Loucy (cell line): Measurements from ENCODE around the gene OR2D2.

ENCODE experiments used
- EZH2phosphoT487 ChIP-seq: fragments of 200-600 bp; IDR thresholded peaks from 2 replicates; pipeline ENCODE4 v1.6.1; 2018; ENCODE audit warnings: antibody characterized with exemption, mild to moderate bottlenecking, moderate library complexity, borderline replicate concordance
- TF ChIP-seq, protein P1 (sequence below): fragments of 200-600 bp; sonication (generic); conservative IDR thresholded peaks from 2 replicates; pipeline ENCODE4 v1.5.1; 2014; ENCODE audit warnings: mild to moderate bottlenecking, antibody characterized with exemption, low read length

- TF ChIP-seq, protein P1, sequence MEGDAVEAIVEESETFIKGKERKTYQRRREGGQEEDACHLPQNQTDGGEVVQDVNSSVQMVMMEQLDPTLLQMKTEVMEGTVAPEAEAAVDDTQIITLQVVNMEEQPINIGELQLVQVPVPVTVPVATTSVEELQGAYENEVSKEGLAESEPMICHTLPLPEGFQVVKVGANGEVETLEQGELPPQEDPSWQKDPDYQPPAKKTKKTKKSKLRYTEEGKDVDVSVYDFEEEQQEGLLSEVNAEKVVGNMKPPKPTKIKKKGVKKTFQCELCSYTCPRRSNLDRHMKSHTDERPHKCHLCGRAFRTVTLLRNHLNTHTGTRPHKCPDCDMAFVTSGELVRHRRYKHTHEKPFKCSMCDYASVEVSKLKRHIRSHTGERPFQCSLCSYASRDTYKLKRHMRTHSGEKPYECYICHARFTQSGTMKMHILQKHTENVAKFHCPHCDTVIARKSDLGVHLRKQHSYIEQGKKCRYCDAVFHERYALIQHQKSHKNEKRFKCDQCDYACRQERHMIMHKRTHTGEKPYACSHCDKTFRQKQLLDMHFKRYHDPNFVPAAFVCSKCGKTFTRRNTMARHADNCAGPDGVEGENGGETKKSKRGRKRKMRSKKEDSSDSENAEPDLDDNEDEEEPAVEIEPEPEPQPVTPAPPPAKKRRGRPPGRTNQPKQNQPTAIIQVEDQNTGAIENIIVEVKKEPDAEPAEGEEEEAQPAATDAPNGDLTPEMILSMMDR: no peak
- no peak for TF ChIP-seq EZH2phosphoT487
Observed at GRCh38 chr11:6926208-6927029, 34.1 kb upstream of the OR2D2 start, which contains the start of gene ZNF215.
